Stimulated activated CD8-positive, alpha-beta memory T cell treated with anti-CD3 and anti-CD28 coated beads, Interleukin-15, amount 100 ng/mL, for 48 hours (primary cell): Measurements from ENCODE around the gene RAB11FIP3.

Source experiments
- DNase-seq, 2 donors: peaks; one replicate each; pipeline ENCODE4 v3.0.0-alpha.2; 2020; ENCODE audit warnings: low read depth in 2 of 2

The RAB11FIP3 gene

DNA sequence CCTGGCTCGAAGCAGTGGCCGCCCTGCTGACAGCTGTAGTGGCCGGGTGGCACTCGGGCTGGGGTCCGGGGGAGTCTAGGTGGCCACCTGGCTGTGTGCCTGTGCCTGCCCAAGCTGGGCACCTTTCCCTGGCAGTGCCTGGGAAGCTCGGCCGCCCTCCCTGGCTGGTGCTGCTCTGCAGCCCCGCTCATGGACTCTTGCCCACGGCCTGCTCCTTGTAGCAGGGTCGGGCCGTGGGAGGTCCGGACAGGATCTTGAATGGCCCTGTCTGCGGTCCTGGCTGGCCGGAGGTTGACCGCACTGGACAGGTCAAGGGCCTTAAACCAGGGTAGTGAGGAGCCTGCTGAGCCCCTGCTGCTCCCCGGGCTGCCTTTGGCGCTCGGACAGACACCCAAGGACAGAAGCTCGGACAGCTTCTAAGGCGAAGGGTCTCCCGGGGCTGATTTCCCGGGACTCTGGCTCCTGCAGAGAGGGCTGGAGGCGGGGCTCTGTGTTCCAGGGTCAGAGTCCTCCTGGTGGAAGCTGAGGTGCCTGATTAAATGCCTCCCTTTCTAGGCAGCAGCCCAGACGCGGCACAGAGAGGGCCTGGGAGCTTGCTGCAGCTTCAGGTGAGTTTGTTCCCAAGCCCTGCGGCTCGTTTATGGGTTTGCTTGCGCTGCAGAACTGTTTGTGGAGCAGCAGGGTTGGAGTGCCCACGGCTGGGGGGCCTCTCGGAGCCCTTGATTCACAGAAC, 108.1 kb downstream of the RAB11FIP3 start:
- no peak for DNase-seq

DNA sequence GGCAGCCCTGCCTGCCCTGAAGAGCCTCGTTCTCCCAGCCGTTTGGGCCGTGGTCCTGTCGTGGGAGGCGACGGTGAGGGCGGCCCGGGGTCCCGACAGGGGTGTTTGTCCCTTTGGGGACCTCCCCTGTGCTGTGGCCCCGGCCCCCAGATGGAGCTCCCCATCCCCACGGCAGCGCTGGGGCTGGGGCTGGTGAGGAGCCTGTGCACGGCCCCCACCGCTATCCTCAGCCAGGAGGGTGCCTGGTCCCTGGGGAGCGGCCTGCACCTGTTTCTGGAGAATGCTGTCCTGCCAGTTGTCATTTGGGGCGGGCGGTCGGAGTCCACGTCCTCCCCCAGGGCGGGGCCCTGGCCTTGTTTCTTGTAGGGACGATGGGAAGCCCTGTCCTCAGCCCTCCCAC, 108.7 kb downstream of the RAB11FIP3 start:
- DNase-seq: no peak

DNA sequence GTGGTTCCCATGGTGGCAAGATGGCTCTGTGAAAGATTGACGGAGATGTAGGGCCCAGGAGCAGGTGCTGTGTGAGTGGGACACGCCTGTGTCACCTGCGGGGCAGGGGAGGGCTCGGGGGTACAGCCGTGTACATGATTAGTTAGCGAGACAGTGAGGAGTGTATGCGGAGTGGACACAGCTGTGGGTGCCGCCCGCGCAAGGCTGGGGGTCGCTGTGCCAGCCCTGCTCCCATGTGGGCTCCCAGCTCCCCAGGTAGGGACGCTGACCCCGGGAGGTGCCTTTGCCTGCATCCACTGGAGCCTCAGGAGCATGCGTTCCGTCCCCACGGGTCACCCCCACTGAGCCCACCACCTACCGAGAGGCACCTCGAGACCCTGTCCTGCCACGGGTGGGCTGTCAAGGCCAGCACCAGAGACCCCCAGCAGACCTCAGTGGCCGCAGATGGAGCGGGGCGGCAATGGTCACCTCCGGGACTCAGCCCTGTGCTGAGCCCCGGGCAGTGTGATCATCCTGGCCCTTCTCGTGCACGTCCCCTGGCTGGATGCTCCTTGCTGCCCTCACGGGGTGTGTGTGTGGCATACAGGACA, 109.5 kb downstream of the RAB11FIP3 start:
- DNase-seq: no peak

DNA sequence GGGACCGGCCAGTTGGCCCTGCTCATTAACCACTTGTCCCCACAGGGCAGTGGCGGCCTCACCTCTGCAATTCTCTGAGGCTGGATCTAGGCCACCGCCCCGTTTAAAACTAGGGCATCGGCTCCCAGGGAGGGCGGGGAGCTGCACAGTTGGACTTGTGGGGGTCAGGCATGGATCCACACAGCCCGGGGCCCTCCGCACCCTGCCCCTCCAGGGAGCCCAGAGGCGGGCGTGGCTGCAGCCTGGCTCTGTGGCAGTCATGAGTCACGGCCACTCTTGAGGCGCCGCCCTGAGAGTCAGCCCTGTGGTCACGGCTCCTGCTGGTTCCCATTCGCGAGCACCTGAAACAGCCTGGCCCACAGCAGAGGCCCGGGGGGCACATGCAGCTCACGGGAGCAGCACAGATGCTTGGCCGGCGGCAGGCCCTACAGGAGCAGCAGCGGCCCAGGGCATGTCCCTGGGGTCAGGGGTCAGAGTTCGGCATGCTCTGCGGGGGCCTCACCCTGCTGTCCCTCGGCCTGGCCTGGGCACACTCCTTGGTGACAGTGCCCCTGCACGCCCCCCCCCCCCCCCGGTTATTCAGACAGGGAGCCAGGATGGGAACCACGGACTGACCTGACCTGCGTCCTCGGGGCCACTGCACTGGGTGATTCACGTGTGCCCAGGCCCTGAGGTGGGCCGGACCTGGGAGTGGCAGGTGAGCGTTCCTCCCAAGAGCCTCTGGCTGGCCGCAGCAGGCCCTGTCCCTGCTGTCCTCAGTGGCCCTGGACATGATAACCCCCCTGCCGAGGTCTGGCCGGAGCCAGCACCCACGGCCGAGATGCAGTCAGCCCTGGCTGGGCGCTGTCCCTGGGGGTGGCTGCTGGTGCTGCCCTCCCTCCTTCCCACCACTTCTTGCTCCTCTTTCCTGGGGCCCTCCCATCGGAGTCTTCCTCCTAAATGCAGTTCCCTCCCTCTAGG, 110.3 kb downstream of the RAB11FIP3 start:
- no peak for DNase-seq

DNA sequence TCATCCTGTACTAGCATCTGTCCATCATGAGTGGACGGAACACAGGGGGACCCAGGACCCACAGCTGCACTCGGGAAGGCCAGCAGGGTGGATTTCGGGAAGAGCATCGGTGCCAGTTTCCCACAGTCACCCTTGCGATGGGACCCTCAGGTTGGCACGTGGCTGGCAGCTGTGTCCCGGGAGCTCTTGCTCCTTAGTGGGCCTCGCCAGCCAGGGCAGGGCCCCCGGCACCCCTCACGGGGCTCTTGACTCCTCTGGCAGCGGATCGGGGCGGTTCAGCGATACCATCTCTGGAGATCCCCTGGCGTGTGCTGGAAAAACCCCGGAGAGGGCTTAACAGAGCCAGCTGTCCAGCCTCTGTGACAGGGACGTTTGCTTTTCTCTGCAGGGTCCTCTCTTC, 111.3 kb downstream of the RAB11FIP3 start:
- DNase-seq: no peak

DNA sequence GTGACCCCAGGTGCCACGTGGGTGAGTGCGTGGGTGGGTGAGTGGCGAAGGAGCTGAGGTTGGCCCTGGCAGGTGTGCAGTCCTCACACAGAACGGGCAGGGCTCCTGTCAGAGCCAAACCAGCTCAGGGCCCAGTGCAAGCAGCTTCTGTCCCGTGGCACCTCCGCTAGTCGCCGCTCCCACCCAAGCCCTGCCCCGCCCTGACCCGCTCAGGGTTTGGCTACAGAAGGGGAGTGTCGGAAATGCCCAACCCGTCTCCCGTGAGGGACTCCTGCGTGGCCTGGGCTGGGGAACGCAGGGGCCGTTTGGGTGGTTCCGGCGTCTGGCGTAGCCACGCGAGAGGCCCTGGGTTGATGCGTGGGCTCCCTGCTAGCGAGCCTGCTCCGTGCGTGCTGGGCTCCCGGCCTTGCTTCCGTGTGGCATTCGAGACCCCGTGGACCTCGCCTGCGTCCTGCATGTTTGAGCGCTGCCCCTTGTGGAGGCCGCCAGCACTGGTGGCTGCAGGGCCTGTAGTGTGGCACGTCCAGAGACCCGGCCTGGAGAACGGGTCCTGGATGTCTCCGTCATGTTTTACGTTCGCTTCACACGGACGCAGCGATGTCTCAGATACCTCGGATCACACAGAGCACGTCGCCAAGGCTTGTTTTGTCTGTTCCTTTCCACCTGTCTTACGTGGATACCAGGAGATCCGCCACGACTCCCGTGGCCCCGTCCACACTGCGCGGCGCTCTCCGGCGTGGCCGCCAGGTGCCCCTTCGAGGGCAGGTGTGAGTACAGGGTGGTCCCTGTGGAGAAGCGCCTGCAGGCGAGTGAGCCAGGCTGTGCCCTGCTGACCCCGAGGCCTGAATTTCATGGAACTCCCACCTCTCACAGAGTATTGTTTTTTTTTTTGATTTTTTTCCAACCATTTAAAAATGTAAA, 112.2 kb downstream of the RAB11FIP3 start:
- no peak for DNase-seq

DNA sequence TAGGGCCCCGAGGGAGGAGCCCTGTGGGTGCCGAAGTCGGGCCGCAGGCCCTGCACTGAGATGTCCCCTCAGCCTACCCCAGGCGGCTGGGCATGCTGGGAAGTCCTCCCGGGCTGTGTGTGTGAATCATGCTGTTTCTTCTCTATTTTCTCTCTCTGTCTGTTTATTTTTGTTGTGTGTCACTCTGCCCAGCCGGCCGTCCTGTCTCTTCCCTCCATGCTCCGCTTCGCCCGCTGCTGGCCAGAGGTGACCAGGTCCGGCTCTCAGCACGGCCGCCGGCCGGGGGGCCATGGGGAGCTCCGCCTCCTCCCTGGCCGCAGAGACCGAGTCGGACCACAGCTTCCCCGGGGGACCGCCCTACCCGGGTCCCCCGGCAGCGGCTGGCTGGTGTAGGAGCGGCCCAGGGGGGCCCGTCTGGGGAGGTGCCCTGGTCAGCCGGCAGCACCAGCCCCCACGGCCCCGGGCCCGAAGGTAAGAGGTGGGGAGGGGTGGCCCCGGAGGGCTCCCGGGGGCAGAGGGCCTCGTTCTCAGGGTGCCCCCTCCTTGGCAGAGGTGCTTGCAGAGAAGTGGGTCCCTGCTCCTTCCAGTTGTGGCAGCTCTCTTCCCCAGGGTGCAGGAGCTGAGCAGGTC, 114.6 kb downstream of the RAB11FIP3 start:
- no peak for DNase-seq

DNA sequence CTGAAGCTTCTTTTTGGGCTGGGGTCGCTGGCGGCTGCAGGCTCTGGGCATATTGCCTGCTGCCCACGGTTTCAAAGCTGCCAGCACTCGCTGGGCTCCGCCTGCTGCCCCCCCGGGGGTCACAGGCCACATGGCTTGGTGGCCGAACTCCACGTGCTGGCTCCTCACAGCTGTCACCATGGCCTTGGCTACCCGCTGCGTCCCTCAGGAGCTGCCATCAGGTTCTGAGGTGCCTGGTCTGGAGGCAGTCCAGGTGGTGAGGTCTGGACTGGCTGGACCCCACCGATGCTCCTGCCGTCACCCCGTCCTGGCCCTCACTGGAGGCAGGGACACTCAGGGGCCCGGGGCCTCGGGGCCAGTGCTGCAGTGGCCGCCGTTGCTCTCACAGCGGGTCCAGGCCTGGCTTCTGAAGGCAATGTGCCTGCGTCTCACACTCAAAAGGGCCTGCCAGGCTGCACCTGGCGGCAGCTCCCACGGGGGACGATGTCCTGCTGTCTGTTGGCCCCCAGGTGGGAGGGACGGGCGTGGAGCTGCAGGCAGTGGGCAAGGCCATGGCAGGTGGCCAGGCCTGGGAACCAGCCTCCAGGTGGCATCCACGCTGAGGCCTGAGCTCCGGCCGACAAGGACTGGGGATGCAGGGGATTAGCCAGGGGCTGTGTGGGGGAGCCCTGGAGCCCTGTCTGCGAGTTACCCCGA, 115.3 kb downstream of the RAB11FIP3 start:
- no peak for DNase-seq

DNA sequence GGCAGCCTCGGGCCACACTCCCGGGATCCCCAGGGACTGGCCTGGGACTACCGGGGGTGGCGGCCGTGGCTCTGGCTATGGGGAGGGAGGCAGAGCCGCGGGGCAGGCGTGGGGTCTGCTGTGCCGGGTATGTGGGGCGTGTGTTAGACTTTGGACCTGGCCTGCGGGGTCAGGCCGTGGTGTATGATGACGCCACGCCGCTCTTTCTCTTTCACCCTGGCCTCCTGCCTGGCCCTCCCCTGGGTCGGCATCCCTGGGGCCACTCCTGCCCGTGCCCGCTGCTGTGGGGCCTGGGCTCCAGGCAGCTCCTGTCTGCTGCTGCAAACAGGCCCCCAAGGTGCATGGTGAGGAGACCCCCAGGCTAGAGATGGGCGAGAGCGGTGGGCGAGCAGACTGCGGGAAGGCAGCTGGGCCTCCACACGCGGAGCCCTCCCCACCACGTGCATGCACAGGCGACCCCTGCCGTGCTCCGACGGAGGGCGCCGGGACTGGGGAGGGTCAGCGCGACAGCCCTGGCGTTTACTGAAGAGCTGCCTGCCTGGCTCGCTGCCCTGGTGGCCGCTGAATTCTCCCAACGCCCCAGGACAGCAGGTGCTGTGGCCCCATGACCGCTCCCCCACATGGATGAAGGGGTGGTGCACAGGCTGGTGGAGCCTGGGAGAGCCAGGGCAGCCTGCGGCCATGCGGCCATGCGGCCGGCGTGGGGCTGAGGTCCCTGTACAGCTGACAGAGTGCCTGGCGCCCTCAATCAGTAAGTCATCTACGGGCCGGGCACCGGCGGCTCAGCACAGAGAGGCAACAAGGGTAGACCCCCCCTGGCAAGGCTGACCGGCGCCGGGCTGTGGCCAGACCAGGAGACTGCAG, 118.1 kb downstream of the RAB11FIP3 start:
- no peak for DNase-seq

DNA sequence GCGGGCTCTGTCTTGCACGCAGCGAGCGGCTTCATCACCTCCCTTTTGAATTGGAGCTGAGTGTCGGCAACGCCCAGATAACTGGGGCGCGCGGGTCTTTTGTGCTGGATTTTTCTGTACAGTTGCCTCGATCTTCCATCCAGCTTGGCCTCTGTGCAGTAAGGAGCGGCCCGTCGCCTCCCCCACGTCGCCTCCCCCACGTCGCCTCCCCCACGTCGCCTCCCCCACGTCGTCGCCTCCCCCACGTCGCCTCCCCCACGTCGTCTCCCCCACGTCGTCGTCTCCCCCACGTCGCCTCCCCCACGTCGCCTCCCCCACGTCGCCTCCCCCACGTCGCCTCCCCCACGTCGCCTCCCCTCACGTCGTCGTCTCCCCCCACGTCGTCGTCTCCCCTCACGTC, 119.1 kb downstream of the RAB11FIP3 start:
- no peak for DNase-seq

DNA sequence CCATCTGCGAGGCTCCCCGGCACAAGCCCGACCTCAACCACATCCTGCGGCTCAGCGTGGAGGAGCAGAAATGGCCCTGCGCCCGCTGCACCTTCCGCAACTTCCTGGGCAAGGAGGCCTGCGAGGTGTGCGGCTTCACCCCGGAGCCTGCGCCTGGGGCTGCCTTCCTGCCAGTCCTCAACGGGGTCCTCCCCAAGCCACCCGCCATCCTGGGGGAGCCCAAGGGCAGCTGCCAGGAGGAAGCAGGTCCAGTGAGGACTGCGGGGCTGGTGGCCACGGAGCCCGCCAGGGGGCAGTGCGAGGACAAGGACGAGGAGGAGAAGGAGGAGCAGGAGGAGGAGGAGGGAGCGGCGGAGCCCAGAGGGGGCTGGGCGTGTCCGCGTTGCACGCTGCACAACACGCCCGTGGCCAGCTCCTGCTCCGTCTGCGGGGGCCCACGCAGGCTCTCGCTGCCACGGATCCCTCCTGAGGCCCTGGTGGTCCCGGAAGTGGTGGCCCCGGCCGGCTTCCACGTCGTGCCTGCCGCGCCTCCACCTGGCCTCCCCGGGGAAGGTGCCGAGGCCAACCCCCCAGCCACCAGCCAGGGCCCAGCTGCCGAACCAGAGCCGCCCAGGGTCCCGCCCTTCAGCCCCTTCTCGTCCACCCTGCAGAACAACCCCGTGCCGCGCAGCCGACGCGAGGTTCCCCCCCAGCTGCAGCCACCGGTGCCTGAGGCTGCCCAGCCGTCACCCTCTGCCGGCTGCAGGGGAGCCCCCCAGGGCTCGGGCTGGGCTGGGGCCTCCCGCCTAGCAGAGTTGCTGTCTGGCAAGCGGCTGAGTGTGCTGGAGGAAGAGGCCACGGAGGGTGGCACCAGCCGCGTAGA, 121.7 kb downstream of the RAB11FIP3 start:
- peak in 1 of 2 donors; percentile 32 for DNase-seq

DNA sequence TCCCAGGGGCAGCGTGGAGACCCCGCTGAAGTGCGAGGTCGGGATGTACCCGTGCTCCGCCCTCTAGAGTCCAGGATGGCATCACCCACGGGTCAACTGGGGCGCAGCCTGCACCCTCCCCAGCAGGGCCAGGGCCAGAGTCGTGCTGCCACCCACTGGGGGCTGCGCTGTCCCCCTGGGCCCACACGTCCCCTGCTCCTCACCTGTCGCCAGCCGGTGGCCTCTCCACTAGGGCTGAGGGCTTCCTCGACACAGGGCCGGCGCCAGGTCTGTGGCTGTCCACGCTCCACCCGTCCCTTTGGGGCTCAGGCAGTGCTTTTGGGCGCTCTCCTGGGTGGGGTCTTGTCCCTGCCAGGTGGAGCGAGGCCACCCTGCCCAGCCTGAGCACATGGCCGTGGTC, 123.1 kb downstream of the RAB11FIP3 start:
- no peak for DNase-seq

DNA sequence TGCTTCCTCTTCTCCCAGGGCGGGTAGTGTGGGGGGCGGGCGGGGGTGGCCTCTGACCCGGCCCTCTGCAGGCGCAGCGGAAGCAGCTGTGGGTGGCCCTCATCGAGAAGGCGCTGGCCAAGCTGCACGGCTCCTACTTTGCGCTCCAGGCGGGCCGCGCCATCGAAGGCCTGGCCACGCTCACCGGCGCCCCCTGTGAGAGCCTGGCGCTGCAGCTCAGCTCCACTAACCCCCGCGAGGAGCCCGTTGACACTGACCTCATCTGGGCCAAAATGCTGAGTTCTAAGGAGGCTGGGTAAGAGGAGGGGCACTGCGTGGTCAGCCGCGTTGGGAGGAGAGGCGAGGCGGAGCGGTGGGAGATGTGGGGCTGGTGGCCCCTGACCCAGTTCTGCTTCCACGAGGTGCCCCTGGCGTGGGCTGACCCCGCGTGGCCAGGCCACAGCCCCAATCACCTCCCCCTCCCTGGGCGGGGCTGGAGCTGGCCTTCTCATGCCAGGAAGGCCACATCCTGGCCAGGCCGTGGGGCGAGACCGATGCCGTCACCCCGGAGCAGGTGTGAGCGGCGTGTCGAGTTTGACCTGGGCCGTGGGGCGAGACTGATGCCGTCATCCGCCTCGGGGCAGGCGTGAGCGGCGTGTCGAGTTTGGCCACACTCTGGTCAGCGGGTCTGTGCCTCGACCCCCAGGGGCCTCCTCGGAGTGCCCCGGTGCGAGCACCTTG, 124.3 kb downstream of the RAB11FIP3 start:
- DNase-seq: no peak

DNA sequence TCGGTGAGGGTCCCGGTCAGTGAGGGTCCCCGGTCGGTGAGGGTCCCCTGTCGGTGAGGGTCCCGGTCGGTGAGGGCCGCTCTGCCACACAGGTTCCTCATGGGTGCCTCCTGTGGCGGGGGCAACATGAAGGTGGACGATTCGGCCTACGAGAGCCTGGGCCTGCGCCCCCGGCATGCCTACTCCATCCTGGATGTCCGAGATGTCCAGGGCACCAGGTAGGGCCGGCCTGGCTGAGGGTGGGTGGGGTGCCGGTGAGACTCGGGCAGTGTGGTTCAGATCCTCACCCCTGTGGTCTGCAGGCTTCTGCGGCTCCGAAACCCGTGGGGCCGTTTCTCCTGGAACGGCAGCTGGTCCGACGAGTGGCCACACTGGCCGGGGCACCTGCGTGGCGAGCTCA, 125.8 kb downstream of the RAB11FIP3 start:
- DNase-seq: no peak

DNA sequence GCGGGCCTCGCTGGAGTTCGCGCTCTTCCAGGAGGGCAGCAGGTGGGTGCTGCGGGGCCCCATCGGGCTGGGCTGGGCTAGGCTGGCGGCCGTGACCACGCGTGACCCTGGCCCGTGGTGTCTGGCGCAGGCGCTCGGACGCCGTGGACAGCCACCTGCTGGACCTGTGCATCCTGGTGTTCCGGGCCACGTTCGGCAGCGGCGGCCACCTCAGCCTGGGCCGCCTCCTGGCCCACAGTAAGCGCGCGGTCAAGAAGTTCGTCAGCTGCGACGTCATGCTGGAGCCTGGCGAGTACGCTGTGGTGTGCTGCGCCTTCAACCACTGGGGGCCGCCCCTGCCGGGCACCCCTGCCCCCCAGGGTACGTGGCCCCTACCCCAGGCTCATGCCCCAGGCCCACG, 126.7 kb downstream of the RAB11FIP3 start:
- DNase-seq: no peak

DNA sequence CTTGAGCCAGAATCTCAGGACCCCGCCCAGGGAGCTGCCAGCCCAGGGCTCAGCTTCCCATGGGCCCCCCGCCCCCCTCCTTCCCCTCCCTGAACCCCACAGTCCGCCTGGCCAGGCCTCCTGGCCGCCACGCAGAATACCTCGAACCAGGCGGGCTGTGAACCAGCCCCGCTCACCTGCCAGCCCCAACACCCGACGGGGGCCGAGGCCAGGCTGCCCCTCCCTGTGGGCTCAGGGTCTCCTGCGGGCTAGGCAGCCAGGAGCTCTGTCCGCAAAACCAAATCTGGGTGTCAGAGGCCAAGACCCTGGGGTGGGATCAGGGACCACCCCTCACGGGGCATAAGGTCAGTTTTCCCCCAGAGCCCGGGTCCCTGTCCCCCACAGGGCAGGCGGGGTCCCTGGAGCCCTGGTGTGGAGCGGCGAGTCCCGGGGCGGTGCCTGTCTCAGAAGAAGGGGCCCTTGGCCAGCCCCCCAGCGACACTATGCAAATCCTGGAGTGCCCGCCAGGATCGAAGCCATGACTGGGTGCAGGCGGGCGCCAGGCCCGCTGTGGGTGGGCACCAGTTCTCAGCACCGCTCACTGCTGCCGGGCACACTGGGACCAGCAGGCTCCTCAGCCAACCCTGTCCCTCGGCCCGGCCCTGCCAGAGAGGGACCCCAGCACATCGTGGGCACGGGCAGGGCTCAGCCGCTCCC, 128.3 kb downstream of the RAB11FIP3 start:
- no peak for DNase-seq

DNA sequence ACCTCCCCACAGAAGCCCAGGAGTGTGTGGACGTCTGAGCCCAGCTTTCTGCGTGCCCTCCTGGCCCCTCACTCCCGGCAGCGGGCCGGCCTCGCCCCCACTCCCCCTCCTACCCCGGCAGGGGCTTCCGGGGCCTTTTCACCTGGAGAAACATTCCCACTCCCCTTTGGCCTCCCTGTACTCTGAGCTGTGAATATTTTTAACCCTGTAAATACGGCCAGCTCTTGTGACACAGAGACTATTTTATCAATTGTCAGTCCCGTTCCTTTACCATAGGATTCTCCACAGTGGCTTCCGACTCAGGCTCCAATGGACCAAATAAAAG, 128.8 kb downstream of the RAB11FIP3 start:
- DNase-seq: no peak
